K562 (cell line): ENCODE data around the gene ZNF441. TPM values are rescaled to one million over a fixed set of nuclear protein-coding genes. Genes with fewer than 3 reads are reported as not detected.

Experiments
- BRD9 ChIP-seq: fragments of 450-650 bp; IDR thresholded peaks from 2 replicates; pipeline ENCODE4 v1.6.1; 2018; ENCODE audit warnings: low read depth; ENCODE audit not compliant: partially characterized antibody
- CHD7 ChIP-seq: fragments of 200-600 bp; sonication (generic); IDR thresholded peaks from one replicate; pipeline ENCODE4 v1.6.1; 2012; ENCODE audit warnings: mild to moderate bottlenecking, low read depth, low read length, inconsistent platforms
- ESRRA ChIP-seq: fragments of 450-650 bp; IDR thresholded peaks from 2 replicates; pipeline ENCODE4 v1.6.1; 2014; ENCODE audit warnings: low read depth, mild to moderate bottlenecking, moderate library complexity, borderline replicate concordance
- FUS ChIP-seq: fragments of 200-400 bp; formaldehyde crosslinking; optimal IDR thresholded peaks from 2 replicates; pipeline ENCODE3; 2017; ENCODE audit warnings: low read depth, low read length
- L3MBTL2 ChIP-seq: fragments of 450-650 bp; IDR thresholded peaks from 2 replicates; pipeline ENCODE4 v1.6.1; 2016; ENCODE audit warnings: mild to moderate bottlenecking, moderate library complexity
- OTX1 ChIP-seq: fragments of 450-650 bp; formaldehyde crosslinking; IDR thresholded peaks from 2 replicates; pipeline ENCODE4 v1.4.0; 2022; ENCODE audit warnings: mild to moderate bottlenecking
- POLR2H ChIP-seq: IDR thresholded peaks from 2 replicates; pipeline ENCODE4 v1.6.1; 2016; ENCODE audit warnings: missing genetic modification characterization, low read depth, mild to moderate bottlenecking, control low read depth, missing compliant biosample characterization, moderate library complexity
- RCOR1 ChIP-seq, 2 experiments: IDR thresholded peaks; 2 replicates each; pipeline ENCODE4 v1.6.1; 2012; ENCODE audit warnings: low read depth in 2 of 2, low read length in 2 of 2, borderline replicate concordance in 1 of 2, improper control_type of control experiment in 1 of 2
- ZBTB11 ChIP-seq, 3 experiments: fragments of 200-800 bp in 1 of 3; fragments of 250-450 bp in 1 of 3; fragments of 450-650 bp in 1 of 3; sonication (Bioruptor Pico) in 1 of 3; sonication (Bioruptor generic) in 1 of 3; formaldehyde crosslinking in 1 of 3; IDR thresholded peaks; 2 replicates each; pipeline versions ENCODE4 v1.6.1 to v1.8.0; 2016 to 2022; ENCODE audit warnings: mild to moderate bottlenecking in 2 of 3, missing genetic modification characterization in 2 of 3, missing compliant biosample characterization in 1 of 3, moderate library complexity in 1 of 3
- polyA plus RNA-seq, 8 experiments: library from polyadenylated mRNA; depleted of rRNA in 4 of 8; stranded (reverse) in 5 of 8; unstranded in 3 of 8; fragments of >200 nt; fragmentation: Nextera tagmentation in 2 of 8; fragmentation: Illumina TruSeq in 1 of 8; extraction: Ambion mirVana in 2 of 8; extraction: Trizol in 1 of 8; gene quantifications; 2 replicates each; pipeline versions ENCODE4 v1.2.1 to v1.2.3, GENCODE V29; 2011 to 2014; ENCODE audit warnings: inconsistent platforms in 1 of 8, missing spikeins in 1 of 8
- total RNA-seq, 7 experiments: library from RNA; depleted of rRNA in 6 of 7; stranded (reverse); fragments of >200 nt in 6 of 7; fragmentation: Illumina TruSeq in 2 of 7; extraction: Trizol in 2 of 7; gene quantifications; 2 replicates each; pipeline versions ENCODE4 v1.2.1 to v1.2.3, GENCODE V29; 2011 to 2021; ENCODE audit warnings: low replicate concordance in 1 of 7

Gene ZNF441
- total and polyA plus RNA-seq, 9 of the 15 experiments (the other 6 are each of a cell fraction or from before 2014, with no cell fraction given) = 1.9 to 14.0 (median 7.8) TPM

GRCh38 chr19:11737964-11738745 is 28.6 kb upstream of the ZNF441 start (continued):
- TF ChIP-seq CHD7 (no peak), RCOR1 (IDR thresholded peaks at IDR 0.05; ENCODE audit: borderline replicate concordance in 1 of 2, low read depth in 2 of 2, low read length in 2 of 2) (no peak), ESRRA (peak; percentile 45; the same call in 1 of the 2 replicates), POLR2H (no peak), FUS (no peak), BRD9 (no peak), L3MBTL2 (peak; percentile 15; the same call in 1 of the 2 replicates), OTX1 (no peak), ZBTB11 (CRISPR knock-in tag; IDR thresholded peaks at IDR 0.05) (no peak)
